Neural cell (in vitro differentiated cells): ENCODE results near the gene LEF1. TPM values are rescaled to one million over a fixed set of nuclear protein-coding genes. Genes with fewer than 3 reads are reported as not detected.

ENCODE experiments used
- H2AFZ ChIP-seq: fragments of 200-600, 300-800 bp; sonication (generic), shearing (Covaris generic); 2 replicates; pipeline ENCODE4 v1.6.0; 2014; ENCODE audit warnings: low read depth, mild to moderate bottlenecking, antibody characterized with exemption, low read length, moderate library complexity
- H3F3A ChIP-seq: fragments of 200-600 bp; shearing (Covaris generic); 2 replicates; pipeline ENCODE4 v1.6.1; 2016; ENCODE audit warnings: mild to moderate bottlenecking, moderate library complexity, mixed read lengths, antibody characterized with exemption, low read length; ENCODE audit not compliant: insufficient read depth, poor library complexity, severe bottlenecking
- H3K27ac ChIP-seq: fragments of 200-600, 300-800 bp; sonication (generic), shearing (Covaris generic); 2 replicates; pipeline ENCODE4 v1.5.1; 2014; ENCODE audit warnings: mild to moderate bottlenecking, low read length, moderate library complexity
- H3K27me3 ChIP-seq: fragments of 300-800, 200-600 bp; sonication (generic), shearing (Covaris generic); 2 replicates; pipeline ENCODE4 v1.6.0; 2014; ENCODE audit warnings: mild to moderate bottlenecking, low read depth, low read length, moderate library complexity; ENCODE audit not compliant: insufficient read depth
- H3K36me3 ChIP-seq: fragments of 300-800, 200-600 bp; sonication (generic), shearing (Covaris generic); 2 replicates; pipeline ENCODE4 v1.5.1; 2014; ENCODE audit warnings: mild to moderate bottlenecking, antibody characterized with exemption, low read length, moderate library complexity; ENCODE audit not compliant: insufficient read depth
- H3K4me2 ChIP-seq: fragments of 300-800, 200-600 bp; sonication (generic), shearing (Covaris generic); 2 replicates; pipeline ENCODE4 v1.6.0; 2014; ENCODE audit warnings: mild to moderate bottlenecking, low read length
- H3K4me3 ChIP-seq: fragments of 300-800, 200-600 bp; sonication (generic), shearing (Covaris generic); 2 replicates; pipeline ENCODE4 v1.5.1; 2014; ENCODE audit warnings: mild to moderate bottlenecking, low read length, moderate library complexity
- H3K79me2 ChIP-seq: fragments of 200-600 bp; shearing (Covaris generic); replicated peaks from 2 replicates; pipeline ENCODE4 v1.6.0; 2014; ENCODE audit warnings: mild to moderate bottlenecking, low read length, moderate library complexity; ENCODE audit not compliant: insufficient read depth
- H3K9ac ChIP-seq: fragments of 300-800, 200-600 bp; sonication (generic), shearing (Covaris generic); 2 replicates; pipeline ENCODE4 v1.6.1; 2016; ENCODE audit warnings: mild to moderate bottlenecking, low read length, mixed read lengths
- H3K9me2 ChIP-seq: fragments of 200-600 bp; shearing (Covaris generic); 2 replicates; pipeline ENCODE4 v1.6.1; 2016; ENCODE audit warnings: mild to moderate bottlenecking, low read length, mixed read lengths; ENCODE audit not compliant: insufficient read depth
- H3K9me3 ChIP-seq: fragments of 200-600, 300-800 bp; sonication (generic), shearing (Covaris generic); 2 replicates; pipeline ENCODE4 v1.6.1; 2016; ENCODE audit warnings: mild to moderate bottlenecking, mixed run types, low read length, moderate library complexity, mixed read lengths
- H4K20me1 ChIP-seq: fragments of 200-600 bp; shearing (Covaris generic); 2 replicates; pipeline ENCODE4 v1.6.1; 2016; ENCODE audit warnings: mild to moderate bottlenecking, mixed run types; ENCODE audit not compliant: insufficient read depth
- CTCF ChIP-seq: fragments of 450-650 bp; IDR thresholded peaks from 2 replicates; pipeline ENCODE4 v1.5.1; 2014; ENCODE audit warnings: antibody characterized with exemption, mild to moderate bottlenecking, moderate library complexity; ENCODE audit not compliant: poor library complexity, severe bottlenecking
- EP300 ChIP-seq: fragments of 450-650 bp; conservative IDR thresholded peaks from 2 replicates; pipeline ENCODE4 v1.6.1; 2014; ENCODE audit warnings: antibody characterized with exemption, mild to moderate bottlenecking, moderate library complexity; ENCODE audit not compliant: poor library complexity, severe bottlenecking
- EZH2 ChIP-seq: fragments of 200-600, 300-800 bp; shearing (Covaris generic), sonication (generic); IDR thresholded peaks from 2 replicates; pipeline ENCODE4 v1.6.1; 2014; ENCODE audit warnings: antibody characterized with exemption, low read length, borderline replicate concordance, mild to moderate bottlenecking; ENCODE audit not compliant: insufficient read depth, poor library complexity, severe bottlenecking
- MXI1 ChIP-seq: fragments of 450-650 bp; conservative IDR thresholded peaks from 2 replicates; pipeline ENCODE4 v1.6.1; 2014; ENCODE audit warnings: antibody characterized with exemption, mild to moderate bottlenecking; ENCODE audit not compliant: poor library complexity, severe bottlenecking
- POLR2AphosphoS5 ChIP-seq: IDR thresholded peaks from 2 replicates; pipeline ENCODE4 v1.6.1; 2012
- RAD21 ChIP-seq: fragments of 450-650 bp; conservative IDR thresholded peaks from 2 replicates; pipeline ENCODE4 v1.6.1; 2014; ENCODE audit warnings: antibody characterized with exemption, mild to moderate bottlenecking, moderate library complexity
- REST ChIP-seq: IDR thresholded peaks from 2 replicates; pipeline ENCODE4 v1.6.1; 2012; ENCODE audit warnings: borderline replicate concordance
- SMC3 ChIP-seq: fragments of 450-650 bp; conservative IDR thresholded peaks from 2 replicates; pipeline ENCODE4 v1.6.1; 2014; ENCODE audit warnings: antibody characterized with exemption, mild to moderate bottlenecking, moderate library complexity; ENCODE audit not compliant: poor library complexity
- TAF1 ChIP-seq: IDR thresholded peaks from 2 replicates; pipeline ENCODE4 v1.6.1; 2012; ENCODE audit warnings: low read depth
- polyA plus RNA-seq: library from polyadenylated mRNA; depleted of rRNA; stranded (reverse); fragments of >200 nt; gene quantifications from 2 replicates; pipeline ENCODE4 v1.2.3, GENCODE V29; 2014

The LEF1 gene
- polyA plus RNA-seq, 1 donor from 2014 or later = 0.78 TPM

GRCh38 chr4:108113229-108113628 lies 55.5 kb downstream of the LEF1 start:
- H2AFZ ChIP-seq = no peak overlapping the region
- H3K27me3 ChIP-seq = no peaks in the 10 kb centered on the region
- H3K79me2 ChIP-seq = no peaks in the 10 kb centered on the region
- H4K20me1 ChIP-seq = no peaks in the 10 kb centered on the region
- H3K36me3 ChIP-seq = no peaks in the 10 kb centered on the region
- H3K27ac ChIP-seq = no peak overlapping the region
- H3K4me3 ChIP-seq = no peak overlapping the region
- no peaks in the 10 kb centered on the region for H3F3A ChIP-seq
- H3K4me2 ChIP-seq = no peak overlapping the region
- TF ChIP-seq SMC3 = no peak
- no peak for TF ChIP-seq EZH2
- no peak for TF ChIP-seq MXI1
- TF ChIP-seq POLR2AphosphoS5 = no peak
- no peak for TF ChIP-seq CTCF
- TF ChIP-seq EP300 = no peak
- TF ChIP-seq TAF1 = no peak
- TF ChIP-seq RAD21 = no peak
- no peak for TF ChIP-seq REST
- no peak overlapping the region for H3K9ac ChIP-seq
- H3K9me2 ChIP-seq = no peaks in the 10 kb centered on the region
- H3K9me3 ChIP-seq = no peaks in the 10 kb centered on the region

- Histone ChIP-seq H3K9ac (no peak overlapping the region), H3K9me3 (no peaks in the 10 kb centered on the region), H3K79me2 (no peaks in the 10 kb centered on the region), H3K4me2 (no peak overlapping the region), H3K4me3 (no peak overlapping the region), H2AFZ (no peak overlapping the region), H3K27ac (no peak overlapping the region), H3K27me3 (no peaks in the 10 kb centered on the region), H3F3A (no peaks in the 10 kb centered on the region), H3K9me2 (no peaks in the 10 kb centered on the region), H3K36me3 (no peaks in the 10 kb centered on the region), H4K20me1 (no peaks in the 10 kb centered on the region)
- no peak for TF ChIP-seq EZH2
Measured at GRCh38 chr4:108111781-108112180, 57.0 kb downstream of the LEF1 start.

GRCh38 chr4:108110450-108110849 lies 58.3 kb downstream of the LEF1 start:
- Histone ChIP-seq H3K4me2 (no peak overlapping the region), H3K27ac (no peak overlapping the region), H2AFZ (no peak overlapping the region), H3K27me3 (no peaks in the 10 kb centered on the region), H3F3A (no peaks in the 10 kb centered on the region), H3K79me2 (no peaks in the 10 kb centered on the region), H3K9me2 (no peaks in the 10 kb centered on the region), H3K9ac (no peak overlapping the region), H3K4me3 (no peak overlapping the region), H3K36me3 (no peaks in the 10 kb centered on the region), H4K20me1 (no peaks in the 10 kb centered on the region), H3K9me3 (no peaks in the 10 kb centered on the region)
- TF ChIP-seq SMC3 = no peak
- no peak for TF ChIP-seq REST
- TF ChIP-seq EZH2 = no peak
- TF ChIP-seq RAD21 = no peak
- TF ChIP-seq EP300 = no peak
- no peak for TF ChIP-seq TAF1
- no peak for TF ChIP-seq POLR2AphosphoS5
- no peak for TF ChIP-seq CTCF
- no peak for TF ChIP-seq MXI1
